Measurements from ENCODE around the gene DTYMK. TPM values are rescaled to one million over a fixed set of nuclear protein-coding genes. Genes with fewer than 3 reads are reported as not detected.

DTYMK gene
- total RNA-seq (2021; fragmentation: NEBNext Ultra II Directional; extraction: Animal tissue kit (Norgen Biotek cat#: 25700)), result 10 to 100 TPM; 56.8 to 84.2 (median 76.1) TPM
- long read RNA-seq, transcript DTYMK-201 (5 exons, 1,232 nt), result major isoform, 74 of 87 reads
- long read RNA-seq, partial matches to known transcripts, result 1 of 87 reads
- long read RNA-seq, other reads (novel, unspliced or antisense), result 5 of 87 reads

DNA sequence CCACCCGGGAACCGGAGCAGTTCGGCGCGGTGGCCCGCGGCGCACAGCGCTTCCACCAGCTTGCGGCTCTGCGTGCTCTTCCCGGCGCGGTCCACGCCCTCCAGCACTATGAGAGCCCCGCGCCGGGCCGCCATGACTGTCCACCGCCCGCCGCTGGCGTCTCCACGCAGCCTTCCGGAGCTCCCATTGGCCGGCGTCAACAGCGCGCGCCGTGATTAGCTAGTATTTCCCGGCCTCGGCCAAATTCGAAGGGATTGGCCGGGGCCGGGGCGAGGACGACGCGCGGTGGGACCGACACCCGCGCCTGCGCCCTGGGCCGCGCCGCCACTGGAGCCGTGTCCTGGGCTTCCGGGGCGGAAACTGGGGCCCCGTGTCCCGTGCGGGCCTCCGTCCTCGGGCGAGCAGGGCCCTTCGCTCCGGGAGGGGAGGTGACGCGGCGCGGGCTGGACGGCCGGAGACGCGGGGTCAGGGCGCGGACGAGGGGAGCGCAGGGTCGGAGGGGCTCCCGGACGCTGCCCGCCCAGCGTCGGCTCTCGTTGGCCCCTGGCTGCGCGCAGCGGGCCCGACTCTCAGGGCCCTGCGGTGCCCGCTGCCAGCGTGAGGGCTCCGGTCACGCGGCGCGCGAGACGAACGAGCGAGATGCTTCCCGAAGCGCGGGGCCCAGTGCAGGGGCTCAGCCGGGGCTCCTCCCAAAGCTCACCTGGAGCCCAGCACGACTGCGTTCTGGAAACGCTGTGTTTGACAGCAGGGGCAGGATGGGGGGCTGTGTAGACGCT is at the start of gene DTYMK:
Gene DTYMK (minus strand): TSS at position 166 of the 776 bp plus-strand sequence. CDS start 32 bp downstream, at position 134.
- DNase-seq, result peak; percentile 95
- Mint-ChIP-seq H3K36me3 (ENCODE audit: low read depth) (peaks cover 33% of the 10 kb centered on the region), H3K27me3 (ENCODE audit: insufficient read depth) (no peaks in the 10 kb centered on the region; the same call in 1 of the 2 replicates), H3K4me3 (peak within 1 kb of the TSS; percentile 92), H3K9me3 (no peaks in the 10 kb centered on the region), H3K27ac (peak within 1 kb of the TSS; percentile 95), H3K4me1 (ENCODE audit: low read depth) (peaks cover 22% of the 10 kb centered on the region)
- TF ChIP-seq, protein P1, sequence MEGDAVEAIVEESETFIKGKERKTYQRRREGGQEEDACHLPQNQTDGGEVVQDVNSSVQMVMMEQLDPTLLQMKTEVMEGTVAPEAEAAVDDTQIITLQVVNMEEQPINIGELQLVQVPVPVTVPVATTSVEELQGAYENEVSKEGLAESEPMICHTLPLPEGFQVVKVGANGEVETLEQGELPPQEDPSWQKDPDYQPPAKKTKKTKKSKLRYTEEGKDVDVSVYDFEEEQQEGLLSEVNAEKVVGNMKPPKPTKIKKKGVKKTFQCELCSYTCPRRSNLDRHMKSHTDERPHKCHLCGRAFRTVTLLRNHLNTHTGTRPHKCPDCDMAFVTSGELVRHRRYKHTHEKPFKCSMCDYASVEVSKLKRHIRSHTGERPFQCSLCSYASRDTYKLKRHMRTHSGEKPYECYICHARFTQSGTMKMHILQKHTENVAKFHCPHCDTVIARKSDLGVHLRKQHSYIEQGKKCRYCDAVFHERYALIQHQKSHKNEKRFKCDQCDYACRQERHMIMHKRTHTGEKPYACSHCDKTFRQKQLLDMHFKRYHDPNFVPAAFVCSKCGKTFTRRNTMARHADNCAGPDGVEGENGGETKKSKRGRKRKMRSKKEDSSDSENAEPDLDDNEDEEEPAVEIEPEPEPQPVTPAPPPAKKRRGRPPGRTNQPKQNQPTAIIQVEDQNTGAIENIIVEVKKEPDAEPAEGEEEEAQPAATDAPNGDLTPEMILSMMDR (IDR thresholded peaks at IDR 0.05), result no peak

DNA sequence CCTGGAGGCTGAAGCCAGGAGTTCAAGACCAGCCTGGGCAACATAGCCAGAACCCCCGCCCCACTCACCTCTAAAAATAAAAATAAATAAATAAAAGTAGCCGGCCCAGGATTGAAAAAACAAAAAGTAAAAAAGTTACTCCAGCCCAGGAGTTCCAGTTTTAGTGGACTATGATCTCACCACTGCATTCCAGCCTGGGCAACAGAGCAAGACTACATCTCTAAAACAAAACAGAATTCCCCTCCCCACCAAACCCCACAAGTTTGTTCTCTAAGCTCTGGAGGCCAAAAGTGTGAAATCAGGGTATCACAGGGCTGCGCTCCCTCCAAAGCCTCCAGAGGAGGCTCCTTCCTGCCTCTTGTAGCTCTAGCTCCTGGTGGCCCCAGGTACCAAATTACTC is 49.5 kb upstream of the DTYMK start:
- Mint-ChIP-seq H3K36me3 (ENCODE audit: low read depth) (peaks cover 4% of the 10 kb centered on the region; the same call in 1 of the 2 replicates), H3K4me1 (ENCODE audit: low read depth) (peaks cover 25% of the 10 kb centered on the region), H3K27ac (no peak overlapping the region), H3K4me3 (peak overlapping the region; percentile 83), H3K9me3 (no peaks in the 10 kb centered on the region), H3K27me3 (ENCODE audit: insufficient read depth) (no peaks in the 10 kb centered on the region; the same call in 1 of the 2 replicates)
- TF ChIP-seq, protein P1 (IDR thresholded peaks at IDR 0.05), result no peak
- no peak for DNase-seq

GRCh38 chr2:241734467-241735208 is 48.0 kb upstream of the DTYMK start, which contains the start of gene D2HGDH:
D2HGDH (plus strand) TSS chr2:241734630; CDS start chr2:241735225, 595 bp downstream.
- Mint-ChIP-seq H3K4me3 (peak within 1 kb of the TSS; percentile 83), H3K9me3 (no peaks in the 10 kb centered on the region), H3K4me1 (ENCODE audit: low read depth) (peaks cover 18% of the 10 kb centered on the region), H3K27me3 (ENCODE audit: insufficient read depth) (no peaks in the 10 kb centered on the region; the same call in 1 of the 2 replicates), H3K36me3 (ENCODE audit: low read depth) (peaks cover 4% of the 10 kb centered on the region; the same call in 1 of the 2 replicates), H3K27ac (0 out of 2 replicates have a peak within 1 kb of the TSS, but pooled peaks have one; percentile 13)
- TF ChIP-seq, protein P1 (IDR thresholded peaks at IDR 0.05), result no peak
- DNase-seq, result peak; percentile 69

DNA sequence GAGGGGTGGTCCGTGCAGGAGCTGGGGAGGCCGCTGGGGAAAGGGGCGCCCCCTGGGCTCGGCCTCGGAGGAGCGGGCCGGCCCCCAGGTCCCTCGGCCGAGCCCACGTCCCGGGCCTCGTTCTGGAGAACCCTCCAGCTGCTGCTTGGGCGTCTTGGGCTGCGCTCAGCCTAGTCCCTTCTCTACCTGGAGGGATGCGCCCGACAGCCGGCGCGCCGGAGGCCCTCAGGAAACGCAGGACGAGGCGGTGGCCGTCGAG is 47.5 kb upstream of the DTYMK start:
- DNase-seq, result no peak
- no peaks in the 10 kb centered on the region; the same call in 1 of the 2 replicates for H3K27me3 Mint-ChIP-seq (ENCODE audit: insufficient read depth)
- no peaks in the 10 kb centered on the region for H3K9me3 Mint-ChIP-seq
- no peak overlapping the region for H3K4me3 Mint-ChIP-seq
- TF ChIP-seq, protein P1 (IDR thresholded peaks at IDR 0.05), result peak; percentile 53
- H3K27ac Mint-ChIP-seq, result no peak overlapping the region
- peaks cover 13% of the 10 kb centered on the region for H3K4me1 Mint-ChIP-seq (ENCODE audit: low read depth)
- peaks cover 4% of the 10 kb centered on the region; the same call in 1 of the 2 replicates for H3K36me3 Mint-ChIP-seq (ENCODE audit: low read depth)

- no peak for DNase-seq
- Mint-ChIP-seq H3K4me3 (peak overlapping the region; percentile 24; the same call in 1 of the 2 replicates), H3K27ac (no peak overlapping the region), H3K36me3 (ENCODE audit: low read depth) (peaks cover 4% of the 10 kb centered on the region; the same call in 1 of the 2 replicates), H3K27me3 (ENCODE audit: insufficient read depth) (no peaks in the 10 kb centered on the region; the same call in 1 of the 2 replicates), H3K4me1 (ENCODE audit: low read depth) (peaks cover 8% of the 10 kb centered on the region), H3K9me3 (no peaks in the 10 kb centered on the region)
- TF ChIP-seq, protein P1 (IDR thresholded peaks at IDR 0.05), result no peak
Observed at GRCh38 chr2:241733391-241734207, 47.0 kb upstream of the DTYMK start.
